Measurements from ENCODE around the gene CUTA. TPM values are rescaled to one million over a fixed set of nuclear protein-coding genes. Genes with fewer than 3 reads are reported as not detected.
"Not testable (repeated sequence)": the region's sequence is repeated elsewhere in the genome, so short reads cannot be mapped to it uniquely, and the experiment has no call there.

Gene CUTA
- polyA plus RNA-seq, 1 donor: 153 TPM

DNA sequence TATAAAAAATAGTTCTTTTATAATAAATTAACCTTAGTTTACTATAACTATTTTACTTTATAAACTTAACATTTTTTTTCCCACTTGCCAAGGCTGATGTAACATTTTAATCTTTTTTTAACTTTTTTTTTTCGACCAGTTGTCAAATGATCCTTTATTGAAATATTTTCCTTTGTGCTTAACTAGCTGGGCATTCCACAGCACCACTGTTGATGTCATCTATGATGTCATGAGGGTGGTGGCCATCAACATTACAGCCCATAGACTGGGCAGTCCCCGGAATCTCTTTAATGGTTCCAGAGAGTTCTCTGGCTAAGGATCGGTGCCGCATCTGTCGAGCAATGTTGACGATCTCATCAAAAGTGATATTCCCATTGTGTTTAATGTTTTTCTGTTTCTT is 18.0 kb downstream of the CUTA start:
- not testable (repeated sequence) for DNase-seq

DNA sequence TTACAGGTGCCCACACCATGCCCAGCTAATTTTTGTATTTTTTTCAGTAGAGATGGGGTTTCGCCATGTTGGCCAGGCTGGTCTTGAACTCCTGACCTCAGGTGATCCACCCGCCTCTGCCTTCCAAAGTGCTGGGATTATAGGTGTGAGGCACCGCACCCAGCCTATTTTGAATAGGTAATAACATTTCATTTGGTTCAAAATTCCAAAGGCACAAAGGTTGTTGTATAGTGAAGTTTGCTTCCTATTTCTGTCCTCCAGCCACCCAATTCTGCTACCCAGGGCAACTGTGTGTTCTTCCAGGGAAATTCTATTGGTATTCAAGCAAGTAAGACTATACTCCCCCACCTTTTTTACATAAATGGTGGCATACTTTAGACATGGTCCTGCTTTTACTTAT is 19.3 kb downstream of the CUTA start:
- DNase-seq: not testable (repeated sequence)

- no peak for DNase-seq
These were observed 20.4 kb downstream of the CUTA start for GRCh38 chr6:33397541-33397940.

DNA sequence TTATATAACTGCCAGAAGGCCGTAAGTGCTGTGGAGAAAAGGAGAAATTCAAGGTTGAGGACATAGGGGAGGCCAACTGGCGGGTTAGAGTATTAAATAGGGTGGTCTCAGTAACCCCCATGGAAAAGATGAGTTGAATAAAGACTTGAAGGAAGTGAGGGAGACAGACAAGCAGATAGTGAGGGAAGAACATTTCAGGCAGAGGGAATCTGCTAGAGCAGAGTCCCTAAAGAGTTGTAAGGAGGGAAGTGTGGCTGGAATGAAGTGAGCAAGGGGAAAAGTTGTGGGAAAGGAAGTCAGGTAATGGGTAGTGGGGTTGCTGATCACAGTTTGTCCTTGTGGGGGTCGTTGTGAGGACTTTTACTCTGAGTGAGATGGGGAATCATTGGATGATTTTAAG is 24.9 kb downstream of the CUTA start:
- DNase-seq: no peak

DNA sequence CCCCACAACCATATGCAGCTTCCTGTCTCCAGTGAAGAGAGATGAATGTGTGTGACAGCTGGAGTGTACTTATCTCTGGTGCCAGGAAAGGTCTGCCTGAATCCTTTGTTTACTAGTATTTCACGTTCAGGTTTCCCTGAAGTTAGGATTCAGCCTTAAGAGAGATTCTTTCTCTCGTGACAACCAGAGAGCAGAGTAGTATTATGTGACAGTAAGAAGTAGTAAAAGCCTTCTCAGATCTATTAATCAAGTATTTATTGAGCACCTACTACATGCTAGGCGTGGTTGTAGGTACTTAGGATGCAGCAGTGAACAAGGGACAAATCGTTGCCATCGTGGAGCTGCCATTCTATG is 25.3 kb downstream of the CUTA start:
- DNase-seq: no peak

GRCh38 chr6:33391922-33392594 is 25.8 kb downstream of the CUTA start:
- no peak for DNase-seq

- DNase-seq: peak; percentile 99
These were observed 26.5 kb downstream of the CUTA start, which contains the start of gene KIFC1 for GRCh38 chr6:33391278-33391921. Gene KIFC1, plus strand, starts transcription at chr6:33391823. Its CDS starts 163 bp downstream, at chr6:33391986.

GRCh38 chr6:33390767-33391277 is 27.1 kb downstream of the CUTA start:
- DNase-seq: no peak

DNA sequence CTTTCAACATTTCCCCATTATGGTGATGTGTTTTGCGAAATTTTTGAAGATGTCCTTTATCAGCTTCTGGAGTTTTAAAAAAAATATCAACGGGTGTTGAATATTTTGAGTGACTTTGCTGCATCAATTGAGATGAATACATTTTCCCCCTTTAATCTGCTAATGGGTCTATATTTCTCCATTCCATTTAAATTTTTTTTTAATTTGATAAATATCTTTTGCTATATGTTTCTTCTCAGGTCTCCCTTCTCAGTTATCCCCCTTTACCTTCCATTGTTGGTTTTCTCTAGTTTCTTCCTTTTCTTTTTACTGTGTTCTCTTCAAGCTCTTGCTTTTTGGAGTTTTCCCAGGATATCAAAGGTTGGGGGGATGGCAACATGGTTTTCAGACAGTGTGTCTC is 27.7 kb downstream of the CUTA start:
- no peak for DNase-seq

GRCh38 chr6:33384581-33385020 is 33.3 kb downstream of the CUTA start:
- DNase-seq: no peak

DNA sequence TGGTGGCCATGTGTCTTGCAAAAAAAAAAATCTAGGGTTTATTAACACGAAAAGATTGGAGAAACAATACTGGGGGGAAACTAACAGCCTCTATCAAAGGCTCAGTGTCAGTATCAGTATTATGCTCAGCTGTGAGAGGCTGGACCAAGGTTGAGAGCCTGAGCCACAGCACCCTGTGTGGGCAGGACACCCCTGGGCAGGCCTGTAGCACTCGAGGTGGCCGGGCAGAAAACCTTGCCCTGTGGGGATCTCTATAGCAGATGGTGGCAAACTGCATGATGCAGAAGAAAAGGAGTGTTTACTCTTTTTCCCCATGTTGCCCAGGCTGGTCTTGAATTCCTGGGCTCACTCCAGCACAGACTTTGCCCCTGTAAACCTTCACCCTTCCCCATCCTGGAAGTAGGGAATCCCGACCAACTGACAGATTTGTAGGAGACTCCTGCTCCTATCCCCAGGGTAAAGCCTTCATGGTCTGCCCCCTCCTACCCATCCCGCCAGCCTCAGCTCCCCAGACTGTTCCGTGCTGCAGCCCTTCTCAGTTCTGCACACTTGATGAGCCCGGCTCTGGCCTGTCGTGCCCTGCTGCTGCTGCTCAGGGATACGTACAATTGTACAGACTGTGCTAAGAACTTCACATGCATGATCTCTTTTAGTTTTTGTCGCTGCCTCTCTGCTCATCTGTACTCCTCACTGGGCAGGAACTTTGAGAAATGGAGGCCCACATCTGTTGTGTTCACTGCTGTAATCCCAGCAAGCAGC is 34.3 kb downstream of the CUTA start:
- DNase-seq: no peak

GRCh38 chr6:33380272-33380981 is 37.5 kb downstream of the CUTA start:
- no peak for DNase-seq

- DNase-seq: not testable (repeated sequence)
These were observed 38.7 kb downstream of the CUTA start for GRCh38 chr6:33379184-33379583.

GRCh38 chr6:33377171-33377570 is 40.7 kb downstream of the CUTA start:
- DNase-seq: peak; percentile 34

- DNase-seq: peak; percentile 89
These were observed 42.7 kb downstream of the CUTA start for GRCh38 chr6:33375143-33375671.

- DNase-seq: no peak
These were observed 43.7 kb downstream of the CUTA start for GRCh38 chr6:33373960-33374910.

DNA sequence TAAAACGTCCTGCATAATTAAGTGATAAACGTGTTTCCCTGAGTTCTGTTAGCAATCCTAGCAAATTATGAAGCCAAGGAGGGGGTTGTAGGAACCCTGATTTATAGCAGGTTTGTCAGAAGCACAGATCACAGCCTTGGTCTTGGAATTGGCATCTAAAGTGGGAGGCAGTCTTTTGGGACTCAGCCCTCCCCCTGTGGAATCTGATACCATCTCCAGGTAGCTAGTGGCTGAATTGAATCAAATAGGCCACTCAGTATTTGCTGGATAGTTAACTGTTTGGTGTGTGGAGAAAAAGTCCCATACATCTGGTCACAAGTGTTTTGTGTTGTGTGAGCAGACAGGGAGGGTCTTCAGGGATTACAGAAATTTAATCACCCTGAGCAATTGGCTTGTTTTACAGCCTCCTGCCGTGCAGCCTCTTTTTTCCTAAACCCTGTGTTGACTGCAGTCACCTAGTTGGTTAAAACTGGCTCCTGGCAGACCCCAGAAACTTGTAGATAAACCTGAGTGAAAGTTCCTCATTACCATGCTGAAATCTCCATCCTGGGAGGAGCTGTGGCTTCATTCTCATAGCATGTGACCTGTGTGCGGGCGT is 45.3 kb downstream of the CUTA start:
- no peak for DNase-seq

- DNase-seq: not testable (repeated sequence)
These were observed 46.0 kb downstream of the CUTA start for GRCh38 chr6:33371901-33372300.

- not testable (repeated sequence) for DNase-seq
These were observed 50.2 kb downstream of the CUTA start for GRCh38 chr6:33367715-33368025.

- no peak for DNase-seq
These were observed 50.7 kb downstream of the CUTA start for GRCh38 chr6:33367009-33367714.
